ENCODE results near the gene UPK1A. TPM values are rescaled to one million over a fixed set of nuclear protein-coding genes. Genes with fewer than 3 reads are reported as not detected.
"Not testable (repeated sequence)": the region's sequence is repeated elsewhere in the genome, so short reads cannot be mapped to it uniquely, and the experiment has no call there.

Gene UPK1A
- total and polyA plus RNA-seq, 10 of the 15 experiments (the other 5 are each of a cell fraction or from before 2014, with no cell fraction given): 0.15 to 1.9 (median 0.26) TPM; not detected in 7

DNA sequence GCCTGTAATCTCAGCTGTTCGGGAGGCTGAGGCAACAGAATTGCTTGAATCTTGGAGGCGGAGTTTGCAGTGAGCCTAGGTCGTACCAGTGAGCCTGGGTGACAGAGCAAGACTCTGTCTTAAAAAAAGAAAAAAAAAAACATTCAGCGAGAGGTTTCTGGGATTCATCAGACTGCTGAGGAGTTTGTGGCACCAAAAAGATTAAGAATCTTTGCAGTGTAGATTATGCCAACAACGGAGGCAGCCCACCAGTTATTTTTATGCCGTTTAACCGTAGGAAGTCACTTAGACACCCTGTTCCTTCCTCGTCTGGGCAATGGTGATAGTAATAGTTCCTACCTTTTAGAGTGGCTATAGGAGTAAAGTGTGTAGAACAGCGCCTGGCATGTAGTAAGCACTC is 15.7 kb upstream of the UPK1A start (continued):
- TF ChIP-seq, protein P1, sequence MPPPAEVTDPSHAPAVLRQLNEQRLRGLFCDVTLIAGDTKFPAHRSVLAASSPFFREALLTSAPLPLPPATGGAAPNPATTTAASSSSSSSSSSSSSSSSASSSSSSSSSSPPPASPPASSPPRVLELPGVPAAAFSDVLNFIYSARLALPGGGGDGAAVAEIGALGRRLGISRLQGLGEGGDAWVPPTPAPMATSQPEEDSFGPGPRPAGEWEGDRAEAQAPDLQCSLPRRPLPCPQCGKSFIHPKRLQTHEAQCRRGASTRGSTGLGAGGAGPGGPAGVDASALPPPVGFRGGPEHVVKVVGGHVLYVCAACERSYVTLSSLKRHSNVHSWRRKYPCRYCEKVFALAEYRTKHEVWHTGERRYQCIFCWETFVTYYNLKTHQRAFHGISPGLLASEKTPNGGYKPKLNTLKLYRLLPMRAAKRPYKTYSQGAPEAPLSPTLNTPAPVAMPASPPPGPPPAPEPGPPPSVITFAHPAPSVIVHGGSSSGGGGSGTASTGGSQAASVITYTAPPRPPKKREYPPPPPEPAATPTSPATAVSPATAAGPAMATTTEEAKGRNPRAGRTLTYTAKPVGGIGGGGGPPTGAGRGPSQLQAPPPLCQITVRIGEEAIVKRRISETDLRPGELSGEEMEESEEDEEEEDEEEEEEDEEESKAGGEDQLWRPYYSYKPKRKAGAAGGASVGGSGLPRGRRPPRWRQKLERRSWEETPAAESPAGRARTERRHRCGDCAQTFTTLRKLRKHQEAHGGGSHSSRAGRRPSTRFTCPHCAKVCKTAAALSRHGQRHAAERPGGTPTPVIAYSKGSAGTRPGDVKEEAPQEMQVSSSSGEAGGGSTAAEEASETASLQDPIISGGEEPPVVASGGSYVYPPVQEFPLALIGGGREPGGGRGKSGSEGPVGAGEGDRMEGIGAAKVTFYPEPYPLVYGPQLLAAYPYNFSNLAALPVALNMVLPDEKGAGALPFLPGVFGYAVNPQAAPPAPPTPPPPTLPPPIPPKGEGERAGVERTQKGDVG (CRISPR knock-in tag; IDR thresholded peaks at IDR 0.05): no peak
- TF ChIP-seq STAT3 (IDR thresholded peaks at IDR 0.05; ENCODE audit: low read depth, low read length) (no peak), ASH2L (IDR thresholded peaks at IDR 0.05; ENCODE audit: borderline replicate concordance, low read depth) (no peak), HDGF (IDR thresholded peaks at IDR 0.05) (no peak), NFIC (IDR thresholded peaks at IDR 0.05; ENCODE audit: low read depth, low read length) (no peak), BACH1 (IDR thresholded peaks at IDR 0.05; ENCODE audit: borderline replicate concordance) (no peak)
- TF ChIP-seq, protein P2, sequence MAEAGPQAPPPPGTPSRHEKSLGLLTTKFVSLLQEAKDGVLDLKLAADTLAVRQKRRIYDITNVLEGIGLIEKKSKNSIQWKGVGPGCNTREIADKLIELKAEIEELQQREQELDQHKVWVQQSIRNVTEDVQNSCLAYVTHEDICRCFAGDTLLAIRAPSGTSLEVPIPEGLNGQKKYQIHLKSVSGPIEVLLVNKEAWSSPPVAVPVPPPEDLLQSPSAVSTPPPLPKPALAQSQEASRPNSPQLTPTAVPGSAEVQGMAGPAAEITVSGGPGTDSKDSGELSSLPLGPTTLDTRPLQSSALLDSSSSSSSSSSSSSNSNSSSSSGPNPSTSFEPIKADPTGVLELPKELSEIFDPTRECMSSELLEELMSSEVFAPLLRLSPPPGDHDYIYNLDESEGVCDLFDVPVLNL (IDR thresholded peaks at IDR 0.05; ENCODE audit: low read depth, low read length): no peak

DNA sequence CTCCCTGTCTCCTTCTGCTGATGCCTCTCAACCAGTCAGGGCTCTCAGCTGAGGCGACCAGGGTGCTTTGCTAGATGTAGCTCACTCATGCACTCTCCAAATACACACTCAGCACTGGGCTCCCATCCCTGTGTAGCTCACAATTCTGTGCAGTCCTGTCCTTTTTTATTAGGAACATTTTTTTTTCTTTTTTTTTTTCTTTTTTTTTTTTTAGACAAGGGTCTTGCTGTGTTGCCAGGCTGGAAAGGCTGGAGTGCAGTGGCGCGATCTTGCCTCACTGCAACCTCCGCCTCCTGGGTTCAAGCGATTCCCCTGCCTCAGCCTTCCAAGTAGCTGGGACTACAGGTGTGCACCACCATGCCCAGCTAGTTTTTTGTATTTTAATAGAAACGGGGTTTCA is 11.5 kb upstream of the UPK1A start:
- H3K27me3 ChIP-seq (replicated peaks in 1 of 2; ENCODE audit: control insufficient read depth in 2 of 2, insufficient read depth in 2 of 2, low read length in 1 of 2); intact Hi-C loops (cut with micrococcal nuclease; ENCODE audit: unreplicated experiment); H3K4me1 ChIP-seq (ENCODE audit: control insufficient read depth, insufficient read depth, low read length); RAD21 ChIA-PET (ENCODE audit: unreplicated experiment); BruUV-seq (replicated peaks); ATAC-seq; SMC1A ChIA-PET (ENCODE audit: uncharacterized antibody, unreplicated experiment); H3K9ac ChIP-seq (ENCODE audit: control insufficient read depth, insufficient read depth, low read length); H3K4me3 ChIP-seq; H3K27ac ChIP-seq (ENCODE audit: control insufficient read depth, insufficient read depth); DNase-seq (ENCODE audit: low read depth, low spot score); in situ Hi-C loops (cut with MboI); H3K9me3 ChIP-seq (replicated peaks; ENCODE audit: control insufficient read depth, insufficient read depth, low read length); H2AFZ ChIP-seq (ENCODE audit: control insufficient read depth, low read depth, low read length); FAIRE-seq; POLR2A ChIA-PET; H4K20me1 ChIP-seq (ENCODE audit: control insufficient read depth, insufficient read depth); H3K4me2 ChIP-seq (ENCODE audit: control insufficient read depth, insufficient read depth): not testable (repeated sequence)
- H3K36me3 ChIP-seq (ENCODE audit: control insufficient read depth in 2 of 2, insufficient read depth in 2 of 2, low read length in 1 of 2): peaks cover 13 to 14% of the 10 kb centered on the region in 2 experiments; a peak in 3 of 4 replicates
- WGBS (ENCODE audit: insufficient coverage, insufficient replicate concordance, low lambda C conversion rate, missing lambda C conversion rate): 85% methylated on average over 6 of the region's 6 CpGs
- CTCF ChIA-PET: interaction anchor here (2.0 kb wide), 1 partner anchor 106 kb away, joined by 9 read pairs; no protein-coding TSS in a partner anchor
- peaks cover 10% of the 10 kb centered on the region for H3K79me2 ChIP-seq (ENCODE audit: control insufficient read depth, insufficient read depth, low read length)
